ENCODE data around the gene PPM1H.

PPM1H gene

GRCh38 chr12:62763861-62764645 is 170.9 kb downstream of the PPM1H start:
- WGBS, 2 donors (ENCODE audit: extremely low coverage in 2 of 2, insufficient read length in 2 of 2, insufficient replicate concordance in 1 of 2), result no CpG with 5 or more reads among the region's 9 CpGs
- no peaks in the 10 kb centered on the region for H3K27me3 ChIP-seq (ENCODE audit: control insufficient read depth in 3 of 3, insufficient read depth in 3 of 3, low read depth in 1 of 3, low read length in 3 of 3)
- H2BK5ac ChIP-seq (ENCODE audit: low read length), result no peak overlapping the region
- no peak overlapping the region for H3K4ac ChIP-seq (ENCODE audit: low read length)
- no peak overlapping the region for H4K8ac ChIP-seq (ENCODE audit: low read depth, low read length)
- H2AK5ac ChIP-seq (ENCODE audit: low read depth, low read length), result no peak overlapping the region
- no peak overlapping the region for H2AFZ ChIP-seq (ENCODE audit: low read length)
- no peaks in the 10 kb centered on the region for H3K79me1 ChIP-seq (ENCODE audit: low read depth, low read length)
- no peak overlapping the region for H3K23ac ChIP-seq (ENCODE audit: low read depth, low read length, poor library complexity)
- no peak overlapping the region for H3K9ac ChIP-seq (ENCODE audit: low read depth, low read length, poor library complexity)
- no peaks in the 10 kb centered on the region for H3K36me3 ChIP-seq (replicated peaks in 1 of 2; ENCODE audit: control insufficient read depth in 2 of 2, insufficient read depth in 2 of 2, low read length in 2 of 2)
- H3K18ac ChIP-seq (ENCODE audit: low read length), result no peak overlapping the region
- no peak overlapping the region for H2BK12ac ChIP-seq (ENCODE audit: low read length)
- H3K9me3 ChIP-seq (replicated peaks in 1 of 2; ENCODE audit: control insufficient read depth in 2 of 2, insufficient read depth in 1 of 2, low read depth in 1 of 2, low read length in 2 of 2), result peaks cover 0 to 4% of the 10 kb centered on the region in 2 donors
- H2BK15ac ChIP-seq (ENCODE audit: low read length), result no peak overlapping the region
- H3K14ac ChIP-seq (ENCODE audit: low read length), result no peak overlapping the region
- no peaks in the 10 kb centered on the region for H3K4me1 ChIP-seq (ENCODE audit: control insufficient read depth in 2 of 2, insufficient read depth in 1 of 2, low read depth in 1 of 2, low read length in 2 of 2)
- no peak overlapping the region for H4K91ac ChIP-seq (ENCODE audit: low read depth, low read length, poor library complexity)
- DNase-seq (ENCODE audit: low spot score), result no peak
- H2BK120ac ChIP-seq (ENCODE audit: low read depth, low read length), result no peak overlapping the region
- H3K27ac ChIP-seq (replicated peaks; ENCODE audit: low read length), result no peak overlapping the region
- H3K4me2 ChIP-seq (ENCODE audit: insufficient read depth, low read length, poor library complexity, severe bottlenecking), result no peak overlapping the region
- no peak overlapping the region for H3K4me3 ChIP-seq (ENCODE audit: low read length in 2 of 2)

GRCh38 chr12:62763312-62763711 is 171.6 kb downstream of the PPM1H start:
- Histone ChIP-seq H3K9ac (ENCODE audit: low read depth, low read length, poor library complexity) (no peak overlapping the region), H2BK12ac (ENCODE audit: low read length) (no peak overlapping the region), H3K14ac (ENCODE audit: low read length) (no peak overlapping the region), H3K4ac (ENCODE audit: low read length) (no peak overlapping the region), H2BK120ac (ENCODE audit: low read depth, low read length) (no peak overlapping the region), H3K36me3 (replicated peaks in 1 of 2; ENCODE audit: control insufficient read depth in 2 of 2, insufficient read depth in 2 of 2, low read length in 2 of 2) (no peaks in the 10 kb centered on the region), H3K4me1 (ENCODE audit: control insufficient read depth in 2 of 2, insufficient read depth in 1 of 2, low read depth in 1 of 2, low read length in 2 of 2) (no peaks in the 10 kb centered on the region), H3K23ac (ENCODE audit: low read depth, low read length, poor library complexity) (no peak overlapping the region), H4K8ac (ENCODE audit: low read depth, low read length) (no peak overlapping the region), H3K18ac (ENCODE audit: low read length) (peak overlapping the region; percentile 65), H4K91ac (ENCODE audit: low read depth, low read length, poor library complexity) (no peak overlapping the region), H2BK15ac (ENCODE audit: low read length) (no peak overlapping the region), H3K4me3 (ENCODE audit: low read length in 2 of 2) (no peak overlapping the region), H3K79me1 (ENCODE audit: low read depth, low read length) (no peaks in the 10 kb centered on the region), H2AFZ (ENCODE audit: low read length) (no peak overlapping the region), H3K4me2 (ENCODE audit: insufficient read depth, low read length, poor library complexity, severe bottlenecking) (no peak overlapping the region), H3K9me3 (replicated peaks in 1 of 2; ENCODE audit: control insufficient read depth in 2 of 2, insufficient read depth in 1 of 2, low read depth in 1 of 2, low read length in 2 of 2) (peaks cover 0 to 4% of the 10 kb centered on the region in 2 donors), H2BK5ac (ENCODE audit: low read length) (no peak overlapping the region), H3K27ac (replicated peaks; ENCODE audit: low read length) (no peak overlapping the region), H3K27me3 (ENCODE audit: control insufficient read depth in 3 of 3, insufficient read depth in 3 of 3, low read depth in 1 of 3, low read length in 3 of 3) (no peaks in the 10 kb centered on the region), H2AK5ac (ENCODE audit: low read depth, low read length) (no peak overlapping the region)
- WGBS, 2 donors (ENCODE audit: extremely low coverage in 2 of 2, insufficient read length in 2 of 2, insufficient replicate concordance in 1 of 2), result no CpG with 5 or more reads among the region's 3 CpGs
- DNase-seq (ENCODE audit: low spot score), result no peak

GRCh38 chr12:62762645-62763044 is 172.3 kb downstream of the PPM1H start:
- Histone ChIP-seq H3K9ac (ENCODE audit: low read depth, low read length, poor library complexity) (no peak overlapping the region), H3K23ac (ENCODE audit: low read depth, low read length, poor library complexity) (no peak overlapping the region), H4K8ac (ENCODE audit: low read depth, low read length) (no peak overlapping the region), H3K27me3 (ENCODE audit: control insufficient read depth in 3 of 3, insufficient read depth in 3 of 3, low read depth in 1 of 3, low read length in 3 of 3) (no peaks in the 10 kb centered on the region), H3K4me3 (ENCODE audit: low read length in 2 of 2) (no peak overlapping the region), H3K79me1 (ENCODE audit: low read depth, low read length) (no peaks in the 10 kb centered on the region), H2BK5ac (ENCODE audit: low read length) (no peak overlapping the region), H2BK15ac (ENCODE audit: low read length) (no peak overlapping the region), H3K4ac (ENCODE audit: low read length) (no peak overlapping the region), H3K18ac (ENCODE audit: low read length) (no peak overlapping the region), H3K4me2 (ENCODE audit: insufficient read depth, low read length, poor library complexity, severe bottlenecking) (no peak overlapping the region), H3K9me3 (replicated peaks in 1 of 2; ENCODE audit: control insufficient read depth in 2 of 2, insufficient read depth in 1 of 2, low read depth in 1 of 2, low read length in 2 of 2) (peaks cover 0 to 4% of the 10 kb centered on the region in 2 donors), H2BK12ac (ENCODE audit: low read length) (no peak overlapping the region), H3K14ac (ENCODE audit: low read length) (no peak overlapping the region), H3K27ac (replicated peaks; ENCODE audit: low read length) (no peak overlapping the region), H2BK120ac (ENCODE audit: low read depth, low read length) (no peak overlapping the region), H3K36me3 (replicated peaks in 1 of 2; ENCODE audit: control insufficient read depth in 2 of 2, insufficient read depth in 2 of 2, low read length in 2 of 2) (no peaks in the 10 kb centered on the region), H2AK5ac (ENCODE audit: low read depth, low read length) (no peak overlapping the region), H2AFZ (ENCODE audit: low read length) (no peak overlapping the region), H3K4me1 (ENCODE audit: control insufficient read depth in 2 of 2, insufficient read depth in 1 of 2, low read depth in 1 of 2, low read length in 2 of 2) (no peaks in the 10 kb centered on the region), H4K91ac (ENCODE audit: low read depth, low read length, poor library complexity) (no peak overlapping the region)
- no peak for DNase-seq (ENCODE audit: low spot score)
- no CpG with 5 or more reads among the region's 3 CpGs for WGBS, 2 donors (ENCODE audit: extremely low coverage in 2 of 2, insufficient read length in 2 of 2, insufficient replicate concordance in 1 of 2)

- Histone ChIP-seq H2BK12ac (ENCODE audit: low read length) (no peak overlapping the region), H3K27me3 (ENCODE audit: control insufficient read depth in 3 of 3, insufficient read depth in 3 of 3, low read depth in 1 of 3, low read length in 3 of 3) (no peaks in the 10 kb centered on the region), H3K79me1 (ENCODE audit: low read depth, low read length) (no peaks in the 10 kb centered on the region), H2AFZ (ENCODE audit: low read length) (no peak overlapping the region), H3K18ac (ENCODE audit: low read length) (peak overlapping the region; percentile 15), H3K36me3 (replicated peaks in 1 of 2; ENCODE audit: control insufficient read depth in 2 of 2, insufficient read depth in 2 of 2, low read length in 2 of 2) (no peaks in the 10 kb centered on the region), H3K4me3 (ENCODE audit: low read length in 2 of 2) (no peak overlapping the region), H3K4ac (ENCODE audit: low read length) (no peak overlapping the region), H3K23ac (ENCODE audit: low read depth, low read length, poor library complexity) (no peak overlapping the region), H3K14ac (ENCODE audit: low read length) (no peak overlapping the region), H3K9me3 (replicated peaks in 1 of 2; ENCODE audit: control insufficient read depth in 2 of 2, insufficient read depth in 1 of 2, low read depth in 1 of 2, low read length in 2 of 2) (peaks cover 0 to 4% of the 10 kb centered on the region in 2 donors), H3K27ac (replicated peaks; ENCODE audit: low read length) (no peak overlapping the region), H2BK5ac (ENCODE audit: low read length) (no peak overlapping the region), H4K91ac (ENCODE audit: low read depth, low read length, poor library complexity) (no peak overlapping the region), H2BK15ac (ENCODE audit: low read length) (no peak overlapping the region), H3K4me2 (ENCODE audit: insufficient read depth, low read length, poor library complexity, severe bottlenecking) (no peak overlapping the region), H2AK5ac (ENCODE audit: low read depth, low read length) (peak overlapping the region; percentile 12), H2BK120ac (ENCODE audit: low read depth, low read length) (no peak overlapping the region), H4K8ac (ENCODE audit: low read depth, low read length) (no peak overlapping the region), H3K4me1 (ENCODE audit: control insufficient read depth in 2 of 2, insufficient read depth in 1 of 2, low read depth in 1 of 2, low read length in 2 of 2) (no peaks in the 10 kb centered on the region), H3K9ac (ENCODE audit: low read depth, low read length, poor library complexity) (no peak overlapping the region)
- WGBS, 2 donors (ENCODE audit: extremely low coverage in 2 of 2, insufficient read length in 2 of 2, insufficient replicate concordance in 1 of 2), result no CpG with 5 or more reads among the region's 5 CpGs
- DNase-seq (ENCODE audit: low spot score), result no peak
These were observed 173.3 kb downstream of the PPM1H start for GRCh38 chr12:62761658-62762057.

Measured in neuronal stem cell (in vitro differentiated cells).